KMS-11 (cell line): ENCODE results near the gene PSMC5.
"Not testable (repeated sequence)": the region's sequence is repeated elsewhere in the genome, so short reads cannot be mapped to it uniquely, and the experiment has no call there.

ENCODE experiments used
- H2AFZ ChIP-seq: fragments of 200-600 bp; sonication (generic); 2 replicates; pipeline ENCODE4 v1.6.1; 2016; ENCODE audit warnings: antibody characterized with exemption, mixed run types, low read depth
- H3K27ac ChIP-seq: fragments of 200-600 bp; sonication (generic); 2 replicates; pipeline ENCODE4 v1.6.1; 2016; ENCODE audit warnings: mild to moderate bottlenecking, mixed run types
- H3K27me3 ChIP-seq: fragments of 200-600 bp; sonication (generic); 2 replicates; pipeline ENCODE4 v1.6.1; 2017; ENCODE audit warnings: mild to moderate bottlenecking, low read depth, mixed run types, moderate library complexity; ENCODE audit not compliant: insufficient read depth
- H3K36me3 ChIP-seq: fragments of 200-600 bp; sonication (generic); 2 replicates; pipeline ENCODE4 v1.6.1; 2017; ENCODE audit warnings: mild to moderate bottlenecking, mixed run types; ENCODE audit not compliant: insufficient read depth
- H3K4me1 ChIP-seq: fragments of 200-600 bp; sonication (generic); 2 replicates; pipeline ENCODE4 v1.6.1; 2016; ENCODE audit warnings: mild to moderate bottlenecking, low read depth, mixed run types; ENCODE audit not compliant: poor library complexity, severe bottlenecking
- H3K4me2 ChIP-seq: fragments of 200-600 bp; sonication (generic); 2 replicates; pipeline ENCODE4 v1.7.0; 2016; ENCODE audit warnings: mild to moderate bottlenecking, mixed run types
- H3K4me3 ChIP-seq: fragments of 200-600 bp; sonication (generic); IDR thresholded peaks from 2 replicates; pipeline ENCODE4 v1.6.1; 2017; ENCODE audit warnings: low read depth, low read length, mixed read lengths; ENCODE audit not compliant: insufficient read depth
- H3K79me2 ChIP-seq: fragments of 200-600 bp; sonication (generic); 2 replicates; pipeline ENCODE4 v1.6.1; 2016; ENCODE audit warnings: low read depth, mixed run types; ENCODE audit not compliant: insufficient read depth
- H3K9ac ChIP-seq: fragments of 200-600 bp; sonication (generic); 2 replicates; pipeline ENCODE4 v1.6.1; 2016; ENCODE audit warnings: mild to moderate bottlenecking, mixed run types
- H4K20me1 ChIP-seq: fragments of 200-600 bp; sonication (generic); 2 replicates; pipeline ENCODE4 v1.6.1; 2016; ENCODE audit warnings: mild to moderate bottlenecking, mixed run types; ENCODE audit not compliant: insufficient read depth
- CTCF ChIP-seq: fragments of 200-600 bp; sonication (generic); conservative IDR thresholded peaks from 2 replicates; pipeline ENCODE4 v1.6.1; 2017; ENCODE audit warnings: low read depth, mild to moderate bottlenecking, antibody characterized with exemption, low read length, moderate library complexity, mixed read lengths

The PSMC5 gene

GRCh38 chr17:63850401-63850800 lies 23.2 kb downstream of the PSMC5 start:
- Histone ChIP-seq H3K4me3 (no peak overlapping the region), H3K27ac (no peak overlapping the region), H2AFZ (no peak overlapping the region), H3K4me1 (peaks cover 6% of the 10 kb centered on the region), H3K36me3 (no peaks in the 10 kb centered on the region), H3K9ac (no peak overlapping the region), H3K79me2 (no peaks in the 10 kb centered on the region), H3K27me3 (no peaks in the 10 kb centered on the region), H3K4me2 (no peak overlapping the region), H4K20me1 (no peaks in the 10 kb centered on the region)
- no peak for TF ChIP-seq CTCF

GRCh38 chr17:63853260-63853659 lies 26.0 kb downstream of the PSMC5 start:
- Histone ChIP-seq H3K9ac (no peak overlapping the region), H3K79me2 (no peaks in the 10 kb centered on the region), H3K27me3 (no peaks in the 10 kb centered on the region), H2AFZ (no peak overlapping the region), H3K4me3 (no peak overlapping the region), H3K36me3 (no peaks in the 10 kb centered on the region), H3K4me1 (peaks cover 3% of the 10 kb centered on the region), H3K27ac (no peak overlapping the region), H4K20me1 (no peaks in the 10 kb centered on the region), H3K4me2 (no peak overlapping the region)
- no peak for TF ChIP-seq CTCF

- H3K27ac ChIP-seq: no peak overlapping the region
- no peak overlapping the region for H3K4me2 ChIP-seq
- no peak overlapping the region for H3K4me3 ChIP-seq
- no peak overlapping the region for H3K9ac ChIP-seq
- H3K79me2 ChIP-seq: no peaks in the 10 kb centered on the region
- H3K36me3 ChIP-seq: no peaks in the 10 kb centered on the region
- peaks cover 5% of the 10 kb centered on the region; the same call in 1 of the 2 replicates for H3K27me3 ChIP-seq
- TF ChIP-seq CTCF: no peak
- no peak overlapping the region for H2AFZ ChIP-seq
- H3K4me1 ChIP-seq: no peaks in the 10 kb centered on the region
- H4K20me1 ChIP-seq: no peaks in the 10 kb centered on the region
These were observed 27.5 kb downstream of the PSMC5 start for GRCh38 chr17:63854709-63855108.

GRCh38 chr17:63855185-63855584 lies 28.0 kb downstream of the PSMC5 start:
- H3K27ac ChIP-seq: no peak overlapping the region
- H3K4me1 ChIP-seq: no peaks in the 10 kb centered on the region
- peaks cover 8% of the 10 kb centered on the region; the same call in 1 of the 2 replicates for H3K27me3 ChIP-seq
- TF ChIP-seq CTCF: no peak
- H3K79me2 ChIP-seq: no peaks in the 10 kb centered on the region
- H3K4me2 ChIP-seq: no peak overlapping the region
- H2AFZ ChIP-seq: no peak overlapping the region
- H3K36me3 ChIP-seq: no peaks in the 10 kb centered on the region
- no peaks in the 10 kb centered on the region for H4K20me1 ChIP-seq
- H3K4me3 ChIP-seq: no peak overlapping the region
- no peak overlapping the region for H3K9ac ChIP-seq

- not testable (repeated sequence) for H3K4me3 ChIP-seq
These were observed 29.2 kb downstream of the PSMC5 start for GRCh38 chr17:63856425-63856824.

More at GRCh38 chr17:63856425-63856824, 29.2 kb downstream of the PSMC5 start:
- not testable (repeated sequence) for H3K9ac ChIP-seq, H2AFZ ChIP-seq, H3K27ac ChIP-seq, H3K79me2 ChIP-seq, H3K27me3 ChIP-seq, H3K4me2 ChIP-seq, H3K36me3 ChIP-seq, H4K20me1 ChIP-seq, H3K4me1 ChIP-seq
